CD14-positive monocyte (primary cell): Measurements from ENCODE around the gene CACNB2. TPM values are rescaled to one million over a fixed set of nuclear protein-coding genes. Genes with fewer than 3 reads are reported as not detected.
"Not testable (repeated sequence)": the region's sequence is repeated elsewhere in the genome, so short reads cannot be mapped to it uniquely, and the experiment has no call there.

Source experiments
- DNase-seq, 3 donors: peaks; one replicate each; pipeline ENCODE4 v3.0.0-alpha.2; 2011 to 2022
- H2AFZ ChIP-seq: 2 replicates; pipeline ENCODE4 v1.6.0; 2012; ENCODE audit warnings: mild to moderate bottlenecking, low read depth, low read length, inconsistent platforms; ENCODE audit not compliant: insufficient read depth, poor library complexity, severe bottlenecking
- H3K27ac ChIP-seq, 2 donors: 1 replicate in 1 of 2; 2 replicates in 1 of 2; pipeline ENCODE4 v1.5.1; 2012 to 2013; ENCODE audit warnings: low read length in 2 of 2, control low read depth in 1 of 2, inconsistent platforms in 1 of 2, low read depth in 1 of 2, mild to moderate bottlenecking in 1 of 2
- H3K27me3 ChIP-seq, 2 donors: one replicate each; pipeline versions ENCODE4 v1.6.0 to v1.6.1; 2011 to 2013; ENCODE audit warnings: low read length in 2 of 2; ENCODE audit not compliant: control insufficient read depth in 2 of 2, insufficient read depth in 2 of 2
- H3K36me3 ChIP-seq, 2 donors: replicated peaks in 1 of 2; 1 replicate in 1 of 2; 2 replicates in 1 of 2; pipeline versions ENCODE4 v1.5.1 to v1.6.1; 2012 to 2013; ENCODE audit warnings: low read length in 2 of 2, control low read depth in 1 of 2, inconsistent platforms in 1 of 2, mild to moderate bottlenecking in 1 of 2; ENCODE audit not compliant: insufficient read depth in 2 of 2, control insufficient read depth in 1 of 2
- H3K4me1 ChIP-seq, 2 donors: 1 replicate in 1 of 2; 2 replicates in 1 of 2; pipeline versions ENCODE4 v1.5.1 to v1.6.1; 2012 to 2013; ENCODE audit warnings: low read length in 2 of 2, control low read depth in 1 of 2, inconsistent platforms in 1 of 2, mild to moderate bottlenecking in 1 of 2, moderate library complexity in 1 of 2; ENCODE audit not compliant: insufficient read depth in 2 of 2, control insufficient read depth in 1 of 2
- H3K4me2 ChIP-seq: replicated peaks from 2 replicates; pipeline ENCODE3; 2012; ENCODE audit warnings: low read length, moderate library complexity, mild to moderate bottlenecking; ENCODE audit not compliant: poor library complexity, severe bottlenecking; ENCODE audit errors: extremely low read depth
- H3K4me3 ChIP-seq, 3 experiments: fragments of 200-600 bp in 1 of 3; sonication (generic) in 1 of 3; replicated peaks in 1 of 3; 1 replicate in 2 of 3; 2 replicates in 1 of 3; pipeline ENCODE4 v1.5.1; 2011 to 2013; ENCODE audit warnings: low read length in 3 of 3, mild to moderate bottlenecking in 3 of 3, control low read depth in 2 of 3, low read depth in 2 of 3, inconsistent platforms in 1 of 3, moderate library complexity in 1 of 3
- H3K79me2 ChIP-seq: 2 replicates; pipeline ENCODE4 v1.6.0; 2012; ENCODE audit warnings: mild to moderate bottlenecking, control low read depth, inconsistent platforms, low read length, moderate library complexity; ENCODE audit not compliant: insufficient read depth
- H3K9ac ChIP-seq: 2 replicates; pipeline ENCODE4 v1.6.0; 2017; ENCODE audit warnings: low read length, mild to moderate bottlenecking; ENCODE audit not compliant: insufficient read depth, poor library complexity, severe bottlenecking
- H3K9me3 ChIP-seq, 2 donors: replicated peaks in 1 of 2; 1 replicate in 1 of 2; 2 replicates in 1 of 2; pipeline versions ENCODE4 v1.5.1 to v1.6.1; 2012 to 2013; ENCODE audit warnings: low read length in 2 of 2, control low read depth in 1 of 2; ENCODE audit not compliant: control insufficient read depth in 1 of 2, insufficient read depth in 1 of 2
- H4K20me1 ChIP-seq: 2 replicates; pipeline ENCODE4 v1.6.0; 2012; ENCODE audit warnings: mild to moderate bottlenecking, low read length, control low read depth, moderate library complexity; ENCODE audit not compliant: insufficient read depth
- H3K27ac Mint-ChIP-seq, 7 donors: one replicate each; pipeline ENCODE4 v1.8.0; 2020; ENCODE audit warnings: mild to moderate bottlenecking in 7 of 7, mixed read lengths in 7 of 7, moderate library complexity in 6 of 7, inconsistent platforms in 2 of 7
- H3K27me3 Mint-ChIP-seq, 3 donors: one replicate each; pipeline ENCODE4 v1.8.0; 2021 to 2022; ENCODE audit warnings: low read depth in 3 of 3, mild to moderate bottlenecking in 3 of 3, mixed read lengths in 3 of 3, moderate library complexity in 3 of 3, inconsistent platforms in 1 of 3
- H3K36me3 Mint-ChIP-seq, 2 donors: one replicate each; pipeline ENCODE4 v1.8.0; 2020; ENCODE audit warnings: mixed read lengths in 2 of 2, inconsistent platforms in 1 of 2, mild to moderate bottlenecking in 1 of 2
- H3K4me1 Mint-ChIP-seq: one replicate; pipeline ENCODE4 v1.8.0; 2020; ENCODE audit warnings: mild to moderate bottlenecking, mixed read lengths
- H3K4me3 Mint-ChIP-seq, 2 donors: one replicate each; pipeline ENCODE4 v1.8.0; 2020; ENCODE audit warnings: mild to moderate bottlenecking in 2 of 2, mixed read lengths in 2 of 2, moderate library complexity in 1 of 2
- H3K9me3 Mint-ChIP-seq, 7 donors: one replicate each; pipeline ENCODE4 v1.8.0; 2020 to 2022; ENCODE audit warnings: mixed read lengths in 7 of 7, mild to moderate bottlenecking in 6 of 7, moderate library complexity in 6 of 7, inconsistent platforms in 2 of 7
- CTCF ChIP-seq: fragments of 200-600 bp; IDR thresholded peaks from one replicate; pipeline ENCODE4 v1.8.0; 2022; ENCODE audit warnings: antibody characterized with exemption, mild to moderate bottlenecking
- WGBS: methylation state at CpG from one replicate; pipeline ENCODE4 v1.1.5; 2013; ENCODE audit warnings: missing lambda C conversion rate; ENCODE audit not compliant: insufficient coverage; 5-methylcytosine and 5-hydroxymethylcytosine counted together
- intact Hi-C, 2 donors: fragments of 100-400 bp; cut with micrococcal nuclease; formaldehyde crosslinking; loops; one replicate each; pipeline versions ENCODE4 v1.15.0 to v1.15.1; 2023
- polyA plus RNA-seq, 3 donors: library from polyadenylated mRNA; depleted of rRNA in 1 of 3; unstranded in 2 of 3; stranded (reverse) in 1 of 3; fragments of 300-500 nt in 2 of 3; fragments of >200 nt in 1 of 3; fragmentation: Illumina TruSeq in 2 of 3; gene quantifications; 1 replicate in 2 of 3; 2 replicates in 1 of 3; pipeline ENCODE4 v1.2.3, GENCODE V29; 2012 to 2021

Gene CACNB2
- polyA plus RNA-seq, 3 donors = 0.05 TPM; not detected in 2

- TF ChIP-seq CTCF = no peak
- DNase-seq = no peak
- intact Hi-C loops = no loop called here
These were observed 11.2 kb downstream of the CACNB2 start for GRCh38 chr10:18151356-18151890.

GRCh38 chr10:18153381-18153780 is 13.2 kb downstream of the CACNB2 start:
- H3K27me3 Mint-ChIP-seq, H3K4me2 ChIP-seq, H3K36me3 ChIP-seq, H3K9me3 ChIP-seq, H4K20me1 ChIP-seq, H3K27ac Mint-ChIP-seq, H3K79me2 ChIP-seq, H3K9ac ChIP-seq, H3K4me3 Mint-ChIP-seq, H3K27me3 ChIP-seq, intact Hi-C loops, H3K27ac ChIP-seq, H3K4me3 ChIP-seq, H2AFZ ChIP-seq, H3K36me3 Mint-ChIP-seq, H3K4me1 Mint-ChIP-seq, H3K4me1 ChIP-seq, DNase-seq: not testable (repeated sequence)
- H3K9me3 Mint-ChIP-seq = peaks cover 0 to 12% (median 6%) of the 10 kb centered on the region in 7 donors
- WGBS = no CpG with 5 or more reads among the region's 4 CpGs

More at GRCh38 chr10:18151356-18151890, 11.2 kb downstream of the CACNB2 start:
- no peak overlapping the region for H3K9ac ChIP-seq
- no peaks in the 10 kb centered on the region for H4K20me1 ChIP-seq
- no peaks in the 10 kb centered on the region for H3K36me3 ChIP-seq
- H2AFZ ChIP-seq = no peak overlapping the region
- Mint-ChIP-seq H3K9me3 (peaks cover 0 to 8% (median 2%) of the 10 kb centered on the region in 7 donors), H3K4me1 (no peaks in the 10 kb centered on the region), H3K36me3 (no peaks in the 10 kb centered on the region), H3K27me3 (peaks cover 0 to 2% (median 0%) of the 10 kb centered on the region in 3 donors), H3K27ac (no peak overlapping the region), H3K4me3 (no peak overlapping the region)
- no peaks in the 10 kb centered on the region for H3K79me2 ChIP-seq
- H3K4me2 ChIP-seq = no peak overlapping the region
- H3K27ac ChIP-seq = no peak overlapping the region
- 100% methylated on average over 4 of the region's 5 CpGs for WGBS
- H3K4me3 ChIP-seq = no peak overlapping the region
- H3K9me3 ChIP-seq = peaks cover 0 to 2% of the 10 kb centered on the region in 2 donors
- H3K27me3 ChIP-seq = no peaks in the 10 kb centered on the region
- no peaks in the 10 kb centered on the region for H3K4me1 ChIP-seq
